ENCODE measurements around the gene NUP205. TPM values are rescaled to one million over a fixed set of nuclear protein-coding genes. Genes with fewer than 3 reads are reported as not detected.

The NUP205 gene
- total and polyA plus RNA-seq, 2 of the 13 experiments (the other 11 are each of a cell fraction or from before 2014, with no cell fraction given): 46.2 to 87.2 TPM

DNA sequence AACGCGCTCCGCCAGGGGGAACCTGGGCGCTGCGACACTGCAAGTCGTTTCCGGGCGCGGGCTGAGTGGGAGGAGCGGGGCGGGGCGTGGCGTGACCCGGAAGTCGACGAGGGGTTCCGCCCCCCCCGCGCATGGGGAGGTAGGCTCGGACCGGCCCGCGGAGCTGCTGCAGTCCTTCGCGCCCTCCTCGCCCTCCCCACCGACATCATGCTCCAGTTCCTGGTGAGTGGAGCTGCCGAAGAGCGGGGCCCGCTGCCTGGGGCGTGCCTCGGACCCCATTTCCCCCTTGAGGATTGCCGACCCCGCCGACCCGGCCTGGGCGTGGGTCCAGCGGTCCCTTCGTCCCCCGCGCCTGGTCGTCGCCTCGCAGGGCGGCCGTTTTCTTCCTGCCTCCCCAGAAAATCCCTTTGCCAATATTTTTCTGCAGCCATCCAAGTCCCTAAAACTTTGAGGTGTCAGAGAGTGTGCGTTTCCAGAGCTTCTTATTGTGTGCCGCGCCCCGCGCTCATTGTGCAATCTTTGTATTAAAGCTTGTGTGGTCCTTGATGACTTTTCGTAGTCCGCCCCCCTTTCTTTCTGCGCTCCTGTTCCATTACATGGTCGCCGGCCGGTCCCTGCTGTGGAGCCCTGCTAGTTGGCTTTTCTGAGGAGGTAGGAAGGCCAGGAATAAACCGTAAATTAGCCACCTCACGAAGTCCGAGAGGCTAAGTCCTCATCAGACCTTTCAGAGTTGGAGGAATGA is 104.8 kb downstream of the NUP205 start, which contains the start of gene STMP1 (continued):
- TF ChIP-seq ZNF350 (CRISPR knock-in tag; IDR thresholded peaks at IDR 0.05; ENCODE audit: borderline replicate concordance, low read depth): peak; percentile 76
- 0 out of 2 replicates have a peak, but pooled peaks have one; percentile 67 for TF ChIP-seq AKAP8 (CRISPR knock-in tag; IDR thresholded peaks at IDR 0.05)
- no peak for TF ChIP-seq NCOA1 (CRISPR knock-in tag; IDR thresholded peaks at IDR 0.05)
- TF ChIP-seq ZNF280B (CRISPR knock-in tag; IDR thresholded peaks at IDR 0.05; ENCODE audit: borderline replicate concordance): peak; percentile 94
- no peak; the same call in 1 of the 2 replicates for TF ChIP-seq STAT6 (CRISPR knock-in tag; IDR thresholded peaks at IDR 0.05; ENCODE audit: borderline replicate concordance)
- TF ChIP-seq GATAD2A (CRISPR knock-in tag; IDR thresholded peaks at IDR 0.05): 0 out of 2 replicates have a peak, but pooled peaks have one; percentile 40
- no peak for TF ChIP-seq ZNF34 (CRISPR knock-in tag; IDR thresholded peaks at IDR 0.05; ENCODE audit: borderline replicate concordance)
- TF ChIP-seq SRY (CRISPR knock-in tag; IDR thresholded peaks at IDR 0.05): no peak; the same call in 1 of the 2 replicates
- TF ChIP-seq, protein P1, sequence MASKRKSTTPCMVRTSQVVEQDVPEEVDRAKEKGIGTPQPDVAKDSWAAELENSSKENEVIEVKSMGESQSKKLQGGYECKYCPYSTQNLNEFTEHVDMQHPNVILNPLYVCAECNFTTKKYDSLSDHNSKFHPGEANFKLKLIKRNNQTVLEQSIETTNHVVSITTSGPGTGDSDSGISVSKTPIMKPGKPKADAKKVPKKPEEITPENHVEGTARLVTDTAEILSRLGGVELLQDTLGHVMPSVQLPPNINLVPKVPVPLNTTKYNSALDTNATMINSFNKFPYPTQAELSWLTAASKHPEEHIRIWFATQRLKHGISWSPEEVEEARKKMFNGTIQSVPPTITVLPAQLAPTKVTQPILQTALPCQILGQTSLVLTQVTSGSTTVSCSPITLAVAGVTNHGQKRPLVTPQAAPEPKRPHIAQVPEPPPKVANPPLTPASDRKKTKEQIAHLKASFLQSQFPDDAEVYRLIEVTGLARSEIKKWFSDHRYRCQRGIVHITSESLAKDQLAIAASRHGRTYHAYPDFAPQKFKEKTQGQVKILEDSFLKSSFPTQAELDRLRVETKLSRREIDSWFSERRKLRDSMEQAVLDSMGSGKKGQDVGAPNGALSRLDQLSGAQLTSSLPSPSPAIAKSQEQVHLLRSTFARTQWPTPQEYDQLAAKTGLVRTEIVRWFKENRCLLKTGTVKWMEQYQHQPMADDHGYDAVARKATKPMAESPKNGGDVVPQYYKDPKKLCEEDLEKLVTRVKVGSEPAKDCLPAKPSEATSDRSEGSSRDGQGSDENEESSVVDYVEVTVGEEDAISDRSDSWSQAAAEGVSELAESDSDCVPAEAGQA (IDR thresholded peaks at IDR 0.05; ENCODE audit: low read depth): no peak; the same call in 1 of the 2 replicates
- TF ChIP-seq, protein P1 (CRISPR knock-in tag; IDR thresholded peaks at IDR 0.05; ENCODE audit: borderline replicate concordance): peak; percentile 92
- peak; percentile 92 for TF ChIP-seq KMT2A (CRISPR knock-in tag; IDR thresholded peaks at IDR 0.05)
- TF ChIP-seq PRPF4 (IDR thresholded peaks at IDR 0.05; ENCODE audit: low read depth, low read length, poor library complexity, severe bottlenecking): no peak
- no peak for TF ChIP-seq ZNF550 (CRISPR knock-in tag; IDR thresholded peaks at IDR 0.05; ENCODE audit: borderline replicate concordance)
- no peak for TF ChIP-seq NFKBIZ (CRISPR knock-in tag; IDR thresholded peaks at IDR 0.05)
- peak; percentile 93 for TF ChIP-seq THAP11 (CRISPR knock-in tag; IDR thresholded peaks at IDR 0.05)
- TF ChIP-seq ZNF317 (CRISPR knock-in tag; IDR thresholded peaks at IDR 0.05): peak; percentile 50; the same call in 1 of the 2 replicates
- no peak for TF ChIP-seq PCBP2 (optimal IDR thresholded peaks at IDR 0.05; ENCODE audit: low read depth, low read length, poor library complexity, severe bottlenecking)
- TF ChIP-seq RFX5 (IDR thresholded peaks at IDR 0.05; ENCODE audit: low read depth, low read length): no peak
- TF ChIP-seq ZNF232 (CRISPR knock-in tag; IDR thresholded peaks at IDR 0.05; ENCODE audit: borderline replicate concordance): peak; percentile 65; the same call in 1 of the 2 replicates
- TF ChIP-seq ZNF235 (CRISPR knock-in tag; IDR thresholded peaks at IDR 0.05; ENCODE audit: borderline replicate concordance): no peak

Measured in HepG2 (cell line).